ENCODE measurements around the gene TST. TPM values are rescaled to one million over a fixed set of nuclear protein-coding genes. Genes with fewer than 3 reads are reported as not detected.

Gene TST
- total and polyA plus RNA-seq, 4 donors = 30.2 to 107 (median 56.7) TPM

DNA sequence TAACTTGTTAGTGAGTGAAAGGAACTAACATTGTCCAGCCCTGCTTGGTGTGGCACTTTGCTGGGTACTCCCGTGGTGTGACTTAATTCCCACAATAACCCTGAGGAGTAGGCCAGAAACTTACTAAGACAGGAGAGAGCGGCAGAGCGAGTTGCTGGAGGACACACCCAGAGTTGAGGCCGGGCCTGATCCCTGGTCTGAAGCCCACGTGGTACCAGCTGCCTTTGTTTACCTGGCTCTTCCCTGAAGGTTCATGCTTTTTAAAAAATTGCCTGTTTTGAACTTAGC, 889 bp upstream of the TST start:
- peak in 2 of 3 donors; percentile 46 to 55 for DNase-seq
- Histone ChIP-seq H3K4me1 (ENCODE audit: control insufficient read depth in 5 of 5, insufficient read depth in 5 of 5, low read length in 5 of 5) (peaks cover 0 to 35% (median 14%) of the 10 kb centered on the region in 5 donors), H3K4me3 (peak overlapping the region; percentile 80), H3K36me3 (ENCODE audit: control insufficient read depth in 4 of 4, insufficient read depth in 4 of 4, low read length in 4 of 4) (peaks cover 0 to 18% (median 5%) of the 10 kb centered on the region in 4 donors), H3K27ac (ENCODE audit: low read depth in 1 of 2, low read length in 1 of 2) (peak overlapping the region; percentile 94 to 97), H3K27me3 (ENCODE audit: control insufficient read depth in 3 of 3, insufficient read depth in 3 of 3, low read length in 2 of 3) (no peaks in the 10 kb centered on the region), H3K9ac (ENCODE audit: insufficient read depth in 1 of 2, low read length in 2 of 2) (peak overlapping the region; percentile 8 to 79), H3K9me3 (ENCODE audit: control insufficient read depth in 4 of 4, insufficient read depth in 3 of 4, low read length in 3 of 4) (no peaks in the 10 kb centered on the region)
- TF ChIP-seq, protein P1, sequence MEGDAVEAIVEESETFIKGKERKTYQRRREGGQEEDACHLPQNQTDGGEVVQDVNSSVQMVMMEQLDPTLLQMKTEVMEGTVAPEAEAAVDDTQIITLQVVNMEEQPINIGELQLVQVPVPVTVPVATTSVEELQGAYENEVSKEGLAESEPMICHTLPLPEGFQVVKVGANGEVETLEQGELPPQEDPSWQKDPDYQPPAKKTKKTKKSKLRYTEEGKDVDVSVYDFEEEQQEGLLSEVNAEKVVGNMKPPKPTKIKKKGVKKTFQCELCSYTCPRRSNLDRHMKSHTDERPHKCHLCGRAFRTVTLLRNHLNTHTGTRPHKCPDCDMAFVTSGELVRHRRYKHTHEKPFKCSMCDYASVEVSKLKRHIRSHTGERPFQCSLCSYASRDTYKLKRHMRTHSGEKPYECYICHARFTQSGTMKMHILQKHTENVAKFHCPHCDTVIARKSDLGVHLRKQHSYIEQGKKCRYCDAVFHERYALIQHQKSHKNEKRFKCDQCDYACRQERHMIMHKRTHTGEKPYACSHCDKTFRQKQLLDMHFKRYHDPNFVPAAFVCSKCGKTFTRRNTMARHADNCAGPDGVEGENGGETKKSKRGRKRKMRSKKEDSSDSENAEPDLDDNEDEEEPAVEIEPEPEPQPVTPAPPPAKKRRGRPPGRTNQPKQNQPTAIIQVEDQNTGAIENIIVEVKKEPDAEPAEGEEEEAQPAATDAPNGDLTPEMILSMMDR (IDR thresholded peaks at IDR 0.05; ENCODE audit: control extremely low read depth, extremely low read depth) = no peak
- no peak for ATAC-seq (ENCODE audit: insufficient read depth, low FRiP score)
- WGBS, 2 donors = 0% methylated on average over 5 of the region's 5 CpGs

- peaks cover 0 to 10% (median 0%) of the 10 kb centered on the region in 4 donors for H3K36me3 ChIP-seq (ENCODE audit: control insufficient read depth in 4 of 4, insufficient read depth in 4 of 4, low read length in 4 of 4)
- DNase-seq = peak; percentile 80 to 86 (median 81)
- H3K9me3 ChIP-seq (ENCODE audit: control insufficient read depth in 4 of 4, insufficient read depth in 3 of 4, low read length in 3 of 4) = no peaks in the 10 kb centered on the region
- H3K27me3 ChIP-seq (ENCODE audit: control insufficient read depth in 3 of 3, insufficient read depth in 3 of 3, low read length in 2 of 3) = no peaks in the 10 kb centered on the region
- 1 to 2% methylated on average over 35 of the region's 35 CpGs for WGBS, 2 donors
- H3K4me1 ChIP-seq (ENCODE audit: control insufficient read depth in 5 of 5, insufficient read depth in 5 of 5, low read length in 5 of 5) = peaks cover 0 to 35% (median 18%) of the 10 kb centered on the region in 5 donors
- peak overlapping the region; percentile 94 to 97 for H3K27ac ChIP-seq (ENCODE audit: low read depth in 1 of 2, low read length in 1 of 2)
- TF ChIP-seq, protein P1 (IDR thresholded peaks at IDR 0.05; ENCODE audit: control extremely low read depth, extremely low read depth) = no peak
- peak overlapping the region; percentile 80 for H3K4me3 ChIP-seq
- ATAC-seq (ENCODE audit: insufficient read depth, low FRiP score) = peak; percentile 29
- H3K9ac ChIP-seq (ENCODE audit: insufficient read depth in 1 of 2, low read length in 2 of 2) = no peak overlapping the region
Observed at GRCh38 chr22:37018815-37019308, 385 bp downstream of the TST start.

- peaks cover 0 to 10% (median 0%) of the 10 kb centered on the region in 4 donors for H3K36me3 ChIP-seq (ENCODE audit: control insufficient read depth in 4 of 4, insufficient read depth in 4 of 4, low read length in 4 of 4)
- no peak for ATAC-seq (ENCODE audit: insufficient read depth, low FRiP score)
- no peaks in the 10 kb centered on the region for H3K27me3 ChIP-seq (ENCODE audit: control insufficient read depth in 3 of 3, insufficient read depth in 3 of 3, low read length in 2 of 3)
- no peak overlapping the region for H3K9ac ChIP-seq (ENCODE audit: insufficient read depth in 1 of 2, low read length in 2 of 2)
- peaks cover 0 to 35% (median 18%) of the 10 kb centered on the region in 5 donors for H3K4me1 ChIP-seq (ENCODE audit: control insufficient read depth in 5 of 5, insufficient read depth in 5 of 5, low read length in 5 of 5)
- no peak for DNase-seq
- H3K27ac ChIP-seq (ENCODE audit: low read depth in 1 of 2, low read length in 1 of 2) = peak overlapping the region in 1 of 2 donors; percentile 15
- no peaks in the 10 kb centered on the region for H3K9me3 ChIP-seq (ENCODE audit: control insufficient read depth in 4 of 4, insufficient read depth in 3 of 4, low read length in 3 of 4)
- WGBS, 2 donors = 66 to 79% methylated on average over 45 of the region's 45 CpGs
- peak overlapping the region; percentile 80 for H3K4me3 ChIP-seq
- TF ChIP-seq, protein P1 (IDR thresholded peaks at IDR 0.05; ENCODE audit: control extremely low read depth, extremely low read depth) = no peak
Observed at GRCh38 chr22:37018086-37018814, 997 bp downstream of the TST start.

All from lung (tissue), 12 donors.